HTR-8/SVneo (cell line): ENCODE measurements around the gene ELOB.

Source experiments
- DNase-seq: peaks from one replicate; pipeline ENCODE4 v3.0.0; 2011; ENCODE audit warnings: low spot score, mixed read lengths; ENCODE audit not compliant: insufficient read length
- FAIRE-seq: peaks from 2 replicates; lab custom pipeline; 2011; peaks lifted over from hg19 to GRCh38; lab: Jason Lieb, UNC

The ELOB gene

DNA sequence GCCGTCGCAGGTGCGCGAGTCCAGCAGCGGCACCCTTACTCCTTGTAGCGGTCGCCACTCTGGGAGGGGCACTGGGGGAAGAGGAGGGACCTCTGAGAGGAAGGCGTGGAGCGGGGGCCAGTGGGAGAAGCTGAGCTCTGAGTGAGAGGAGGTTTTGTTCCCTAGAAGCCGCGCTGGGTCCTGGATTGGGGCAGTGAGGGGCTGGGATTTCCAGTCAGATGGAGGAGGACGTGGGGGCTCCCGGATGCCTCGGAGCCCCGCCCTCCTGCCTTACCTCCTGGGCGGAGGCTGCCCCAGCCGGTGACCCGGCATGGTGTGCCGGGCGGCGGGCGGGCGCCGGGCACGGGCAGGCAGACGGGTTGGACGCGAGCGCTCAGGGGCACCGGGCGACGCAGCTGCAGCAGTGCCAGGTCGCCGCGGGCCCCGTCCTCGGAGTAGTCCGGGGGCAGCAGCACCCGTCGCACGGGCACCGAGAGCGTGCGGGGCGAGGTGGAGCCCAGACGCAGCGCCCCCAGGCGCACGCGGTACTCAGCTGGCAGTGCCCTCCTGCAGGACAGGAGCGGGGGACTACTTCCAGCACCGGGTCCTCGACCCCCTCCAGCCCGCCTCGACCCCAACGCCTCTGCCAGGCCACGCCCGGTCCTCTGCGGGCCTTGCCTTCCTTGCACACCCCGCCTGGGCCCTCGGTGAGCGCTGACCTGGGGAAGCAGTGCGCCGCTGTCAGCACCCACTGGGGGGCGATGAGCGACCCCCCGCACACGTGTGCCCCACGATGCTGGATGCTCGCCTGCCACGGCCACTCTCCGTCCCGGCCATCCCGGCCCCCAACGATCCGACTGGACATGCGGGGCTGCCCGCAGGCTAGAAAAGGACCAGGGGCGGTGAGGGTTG is 8.3 kb upstream of the ELOB start:
- DNase-seq, result no peak
- FAIRE-seq, result no peak

DNA sequence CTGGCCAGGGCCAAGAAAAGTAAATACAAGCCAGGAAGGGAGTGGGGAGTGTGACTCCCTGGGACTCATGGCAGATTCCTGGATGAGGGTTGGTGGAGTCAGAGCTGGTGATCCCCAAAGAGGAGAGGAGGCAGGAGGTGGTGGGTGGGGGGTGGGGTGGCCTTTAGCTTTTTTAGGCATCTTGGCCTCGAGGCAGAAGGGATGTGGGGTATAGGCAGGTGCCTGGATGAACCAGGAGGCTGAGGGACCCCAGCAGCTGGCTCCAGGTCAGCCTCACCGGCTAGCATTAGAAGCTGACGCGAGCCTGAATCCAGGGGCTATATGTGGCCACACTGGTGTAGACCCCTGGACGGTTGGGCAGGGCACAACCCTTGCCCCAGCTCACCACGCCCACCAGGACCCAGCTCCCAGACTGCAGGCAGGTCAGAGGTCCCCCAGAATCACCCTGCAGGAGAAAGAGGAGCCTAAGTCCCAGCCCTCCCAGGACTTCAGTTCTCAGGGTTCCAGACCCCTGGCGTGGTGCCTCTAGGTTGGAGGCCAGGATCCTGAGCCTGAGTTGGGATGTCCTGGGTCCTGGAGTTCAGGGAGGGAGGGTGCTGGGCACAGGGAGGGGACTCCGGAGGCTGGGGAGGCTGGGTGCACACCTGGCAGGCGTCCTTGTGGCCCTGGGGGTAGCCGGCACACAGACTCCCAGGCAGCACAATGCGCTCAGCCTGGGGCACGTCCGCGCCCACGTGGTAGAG is 7.4 kb upstream of the ELOB start:
- FAIRE-seq, result no peak
- DNase-seq, result no peak

DNA sequence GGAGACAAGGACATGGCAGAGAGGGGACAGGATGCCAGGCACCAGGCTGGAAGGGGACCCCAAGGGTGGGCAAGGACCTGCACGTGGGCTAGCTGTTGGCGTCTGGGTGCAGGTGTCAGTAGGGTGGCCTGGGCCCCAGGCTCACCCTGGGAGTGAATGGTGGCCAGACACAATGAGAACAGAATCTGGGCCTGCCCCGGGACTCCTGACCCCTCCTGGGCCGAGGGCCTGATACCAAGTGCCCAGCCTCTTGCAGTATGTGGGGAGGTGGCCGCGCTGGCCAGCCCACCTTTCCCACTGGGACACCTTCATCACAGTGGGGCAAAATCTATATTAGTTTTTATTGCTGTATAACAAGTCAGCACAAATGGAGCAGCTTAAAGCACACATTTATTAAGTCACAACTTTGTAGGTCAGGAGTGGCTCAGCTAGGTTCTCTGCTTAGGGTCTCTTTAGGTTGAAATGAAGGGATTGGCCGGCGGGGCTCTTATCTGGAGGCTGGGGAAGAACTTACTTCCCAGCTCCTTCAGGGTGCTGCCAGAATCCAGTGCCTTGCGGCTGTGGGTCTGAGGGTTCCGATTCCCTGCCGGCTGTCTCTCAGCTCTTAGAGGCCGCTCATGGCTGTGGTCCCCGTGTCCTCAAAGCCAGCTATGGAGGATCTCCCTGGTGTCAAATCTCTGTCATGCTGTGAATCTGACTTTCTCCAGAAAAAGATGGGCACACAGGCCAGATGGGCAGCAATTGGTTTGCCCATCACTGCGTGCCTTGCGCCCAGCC is 6.7 kb upstream of the ELOB start:
- no peak for DNase-seq
- no peak for FAIRE-seq

DNA sequence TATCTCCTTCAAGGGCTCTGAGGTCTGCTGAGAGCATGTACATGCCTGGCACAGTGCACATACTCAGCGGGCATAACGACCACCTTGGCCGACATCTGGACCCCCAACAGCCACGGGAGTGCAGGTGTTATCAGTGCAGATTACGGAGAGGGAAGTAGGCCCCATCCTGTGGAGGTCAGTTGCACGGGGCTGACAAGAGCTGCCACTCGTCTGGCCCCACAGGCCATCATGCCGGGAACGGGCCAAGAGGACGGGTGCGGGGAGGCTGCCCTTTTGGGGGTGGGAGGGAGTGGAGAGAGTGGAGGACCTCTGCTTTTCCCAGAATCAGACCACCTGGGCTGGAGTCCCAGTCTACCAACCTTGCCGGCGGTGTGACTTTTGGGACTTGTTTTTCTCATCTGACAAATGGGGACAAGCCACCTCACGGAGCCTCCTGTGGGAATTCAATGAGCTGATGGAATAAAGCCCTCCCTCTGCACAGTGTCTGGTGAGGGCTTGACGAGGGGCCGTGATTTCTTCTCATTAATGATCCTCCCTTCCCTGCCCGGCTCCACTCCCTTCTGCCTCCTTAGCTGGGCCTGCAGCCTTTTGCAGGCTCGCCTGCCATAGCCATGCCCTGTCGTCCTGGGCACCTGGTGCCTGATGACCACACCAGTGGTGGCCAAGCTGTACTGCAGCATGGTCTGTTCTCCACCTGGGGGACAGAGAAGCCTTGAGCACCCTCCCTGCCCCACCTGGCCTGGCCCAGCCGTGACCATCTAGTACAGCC is 5.7 kb upstream of the ELOB start:
- FAIRE-seq (no peak), DNase-seq (no peak)

DNA sequence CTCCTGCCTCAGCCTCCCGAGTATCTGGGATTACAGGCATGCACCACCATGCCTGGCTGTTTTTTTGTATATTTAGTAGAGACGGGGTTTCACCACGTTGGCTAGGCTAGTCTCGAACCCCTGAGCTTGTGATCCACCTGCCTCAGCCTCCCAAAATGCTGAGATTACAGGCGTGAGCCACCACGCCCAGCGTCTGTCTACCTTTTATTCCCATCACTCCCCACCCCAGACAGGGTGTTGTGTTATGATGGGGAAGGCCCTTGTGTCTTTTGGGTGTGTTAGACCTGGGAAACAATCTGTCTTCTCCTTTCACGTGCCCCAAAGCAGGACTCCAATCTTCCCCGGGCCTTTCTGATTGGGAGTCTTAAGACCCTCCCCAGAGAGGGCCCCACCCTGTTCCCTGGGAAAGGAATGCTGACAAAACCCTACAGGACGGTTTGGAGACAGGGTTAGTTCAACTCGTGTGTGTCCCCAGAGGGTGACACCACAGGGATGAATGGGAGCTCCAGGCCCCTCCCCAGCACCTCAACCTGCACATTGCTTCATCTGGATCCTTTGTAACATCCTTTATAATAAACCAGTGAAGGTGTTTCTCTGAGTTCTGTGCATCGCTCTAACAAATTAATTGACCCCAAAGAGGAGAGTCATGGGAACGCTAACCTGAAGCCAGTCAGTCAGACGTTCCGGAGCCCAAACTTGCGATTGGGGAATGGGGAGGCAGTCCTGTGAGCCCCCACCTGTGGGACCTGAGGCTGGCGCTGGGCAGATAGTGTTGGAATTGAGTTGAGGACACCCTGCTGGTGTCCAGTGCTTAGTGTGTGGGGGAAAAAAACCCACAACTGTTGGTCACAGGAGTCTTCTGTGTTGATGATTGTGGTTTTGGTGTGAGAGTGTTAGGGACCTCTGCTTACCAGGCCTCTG is 3.2 kb upstream of the ELOB start:
- no peak for DNase-seq
- FAIRE-seq, result no peak

DNA sequence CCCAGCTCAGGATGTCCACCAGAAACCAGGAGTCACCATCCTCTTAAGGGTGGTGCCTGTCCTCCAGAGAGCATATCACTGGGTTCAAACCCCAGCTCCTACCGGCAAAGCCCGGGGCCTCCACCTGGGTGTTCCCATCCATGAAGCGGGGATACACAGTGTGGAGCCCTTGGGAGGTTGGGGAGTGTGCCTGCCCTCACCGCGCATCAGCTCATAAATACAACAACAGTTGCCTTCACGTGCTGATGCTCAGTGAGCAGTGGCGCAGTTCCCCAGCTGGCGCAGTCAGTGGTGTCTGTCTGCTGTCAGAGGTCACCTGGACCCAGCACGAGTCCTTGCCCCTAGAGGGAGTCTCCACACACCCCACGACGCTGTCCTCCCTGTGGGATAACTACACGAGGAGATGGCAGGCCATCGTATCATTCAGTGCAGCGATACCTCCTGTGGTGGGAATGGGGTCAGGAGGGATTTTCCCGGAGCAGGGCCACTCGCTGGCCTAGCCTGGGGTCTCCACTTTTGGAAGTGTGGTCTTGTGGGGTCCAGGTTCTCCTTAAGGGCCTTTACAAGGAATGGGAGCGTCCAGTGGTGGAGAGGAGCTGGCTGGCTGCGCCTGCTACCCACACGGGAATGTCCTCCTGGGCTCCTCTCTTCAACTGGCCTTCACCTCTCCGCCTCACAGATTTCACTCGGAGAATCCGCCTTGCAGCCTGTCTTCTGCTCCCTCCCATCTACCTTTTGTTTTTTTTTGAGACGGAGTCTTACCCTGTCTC is 2.3 kb upstream of the ELOB start:
- DNase-seq, result no peak
- FAIRE-seq, result no peak

DNA sequence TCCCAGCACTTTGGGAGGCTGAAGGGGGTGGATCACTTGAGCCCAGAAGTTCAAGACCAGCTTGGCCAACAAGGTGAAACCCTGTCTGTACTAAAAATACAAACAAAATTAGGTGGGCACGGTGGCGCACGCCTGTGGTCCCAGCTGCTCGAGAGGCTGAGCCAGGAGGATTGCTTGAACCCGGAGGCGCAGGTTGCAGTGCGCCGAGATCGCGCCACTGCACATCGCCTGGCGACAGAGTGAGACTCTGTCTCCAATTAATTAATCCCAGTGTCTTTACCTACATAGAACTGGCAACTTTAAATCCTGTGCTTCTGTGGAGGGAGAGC is 1.5 kb upstream of the ELOB start:
- DNase-seq (no peak), FAIRE-seq (no peak)

DNA sequence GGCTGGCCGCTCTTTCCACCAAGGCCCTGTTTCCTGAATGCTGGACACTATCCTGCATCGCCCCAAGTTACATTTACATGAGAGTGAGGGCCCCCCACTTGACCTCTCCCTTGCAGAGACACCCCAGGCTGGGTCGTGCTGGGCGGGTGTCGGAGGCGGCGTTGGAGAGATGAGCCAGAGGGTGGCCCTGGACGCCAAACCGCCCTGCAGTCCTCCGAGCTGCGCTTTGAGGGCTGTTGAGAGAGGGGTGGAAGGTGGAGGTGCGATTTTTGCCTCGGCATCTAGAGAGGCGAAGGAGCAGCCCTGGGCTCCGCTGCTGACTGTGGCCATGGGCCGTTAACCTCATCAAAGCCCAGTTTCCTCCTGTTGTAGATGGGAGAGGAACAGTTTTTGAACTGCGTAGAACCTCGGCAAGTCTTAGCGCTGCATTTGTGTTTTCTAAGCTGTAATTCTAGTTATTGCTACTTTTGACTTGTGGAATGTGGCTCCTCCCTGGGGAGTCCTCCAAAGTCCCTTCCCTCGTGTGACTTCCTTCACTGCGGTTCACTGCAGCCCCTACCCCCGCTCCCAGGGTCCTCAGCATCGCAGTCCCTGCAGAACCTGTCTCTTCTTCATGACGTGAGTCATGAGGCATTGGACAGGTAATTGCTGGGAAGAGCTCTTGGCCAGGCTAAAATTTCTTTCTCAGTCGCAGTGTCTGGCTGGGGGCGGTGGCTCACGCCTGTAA is 986 bp upstream of the ELOB start:
- DNase-seq, result no peak

DNA sequence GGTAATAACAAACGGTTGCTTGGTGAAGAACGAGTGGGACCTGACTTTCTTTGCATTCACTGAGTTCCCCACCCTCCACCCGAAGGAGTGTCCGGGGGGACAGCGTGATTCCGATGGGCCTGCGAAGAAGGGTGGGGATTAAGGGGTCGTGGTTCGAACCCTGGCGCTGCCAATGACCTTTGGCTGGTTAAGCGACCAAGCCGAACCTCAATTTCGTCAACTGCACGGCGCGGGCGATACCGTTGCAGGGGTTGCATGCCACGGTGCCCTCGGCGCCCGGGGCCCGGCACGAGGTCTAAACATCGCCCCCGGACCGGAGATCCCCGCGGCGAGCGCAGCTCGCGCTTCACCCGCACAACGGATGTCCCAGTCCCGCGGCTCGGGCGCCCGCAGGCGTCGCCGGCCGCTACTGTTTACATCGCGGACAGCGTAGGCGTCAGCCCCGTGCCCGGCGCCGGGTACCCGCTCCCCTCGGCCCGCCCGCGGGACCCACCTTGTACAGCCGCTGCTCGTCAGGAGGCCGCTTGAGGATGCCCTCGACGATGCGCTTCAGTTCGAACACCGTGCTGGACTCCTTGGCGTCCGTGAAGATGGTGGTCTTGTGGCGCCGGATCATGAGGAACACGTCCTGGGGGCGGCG is 460 bp downstream of the ELOB start:
- DNase-seq, result no peak

More for the DNA sequence above, 986 bp upstream of the ELOB start:
- FAIRE-seq, result no peak

DNA sequence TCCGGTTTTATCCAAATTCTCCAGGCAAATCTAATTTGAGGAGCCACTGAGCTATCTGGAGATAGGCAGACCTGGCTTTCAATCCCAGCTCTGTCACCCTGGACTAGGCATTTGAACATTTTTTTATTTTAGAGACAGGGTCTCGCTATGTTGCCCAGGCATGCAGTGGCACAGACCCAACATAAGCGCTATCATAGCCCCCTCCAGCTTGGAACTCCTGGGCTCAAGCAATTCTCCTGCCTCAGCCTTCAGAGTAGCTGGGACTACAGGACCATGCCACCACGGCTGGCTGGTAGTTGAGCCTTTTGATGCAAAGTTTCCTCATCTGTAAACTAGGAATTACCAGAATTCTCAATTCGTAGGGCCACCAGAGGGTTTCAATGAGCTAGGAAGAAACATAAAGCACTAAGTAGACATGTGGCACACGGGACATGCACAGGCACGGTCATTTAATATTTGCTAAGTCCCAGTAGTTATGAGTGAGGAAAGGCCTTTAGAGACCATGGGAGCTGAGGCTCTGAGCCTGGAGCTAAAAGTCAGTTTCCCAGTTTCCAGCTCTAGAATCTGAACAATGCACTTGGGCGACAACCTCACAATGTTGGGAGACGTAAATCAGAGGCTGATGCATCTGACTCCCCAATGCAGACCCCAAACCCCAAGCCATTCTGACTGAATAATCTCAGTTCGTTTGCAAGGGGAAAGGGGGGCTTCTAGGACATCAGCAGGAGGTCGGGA is 1.1 kb downstream of the ELOB start:
- FAIRE-seq, result no peak

More for the DNA sequence above, 460 bp downstream of the ELOB start:
- no peak for FAIRE-seq

DNA sequence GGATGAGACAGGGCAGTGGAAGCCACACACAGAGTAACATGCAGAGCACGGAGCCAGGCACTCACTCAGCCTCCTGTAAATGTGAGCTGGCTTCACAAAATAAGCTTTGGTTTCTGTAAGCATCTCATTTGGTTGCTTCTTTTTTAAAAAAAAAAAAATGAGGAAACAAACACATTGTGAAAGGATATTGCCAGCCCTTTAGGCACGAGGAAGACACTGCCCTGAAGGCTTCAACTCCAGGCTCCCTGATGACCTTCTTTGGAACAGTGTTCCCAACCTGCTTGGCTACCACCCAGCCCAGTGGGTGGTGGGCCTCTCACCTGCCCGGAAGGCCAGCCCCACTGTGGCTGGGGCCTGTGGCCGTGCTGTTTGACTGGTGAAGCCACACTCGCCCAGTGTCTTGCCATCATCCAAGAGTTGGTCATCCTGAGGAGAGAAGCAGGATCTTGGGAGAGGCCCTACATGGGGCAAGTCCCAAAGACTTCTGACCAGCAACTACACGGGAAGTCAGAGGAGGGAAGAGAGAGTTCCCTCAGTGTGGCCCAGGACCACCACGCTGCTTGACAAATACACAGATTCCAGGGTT is 1.9 kb downstream of the ELOB start:
- no peak for FAIRE-seq
- DNase-seq, result no peak

More for the DNA sequence above, 1.1 kb downstream of the ELOB start:
- DNase-seq, result no peak

DNA sequence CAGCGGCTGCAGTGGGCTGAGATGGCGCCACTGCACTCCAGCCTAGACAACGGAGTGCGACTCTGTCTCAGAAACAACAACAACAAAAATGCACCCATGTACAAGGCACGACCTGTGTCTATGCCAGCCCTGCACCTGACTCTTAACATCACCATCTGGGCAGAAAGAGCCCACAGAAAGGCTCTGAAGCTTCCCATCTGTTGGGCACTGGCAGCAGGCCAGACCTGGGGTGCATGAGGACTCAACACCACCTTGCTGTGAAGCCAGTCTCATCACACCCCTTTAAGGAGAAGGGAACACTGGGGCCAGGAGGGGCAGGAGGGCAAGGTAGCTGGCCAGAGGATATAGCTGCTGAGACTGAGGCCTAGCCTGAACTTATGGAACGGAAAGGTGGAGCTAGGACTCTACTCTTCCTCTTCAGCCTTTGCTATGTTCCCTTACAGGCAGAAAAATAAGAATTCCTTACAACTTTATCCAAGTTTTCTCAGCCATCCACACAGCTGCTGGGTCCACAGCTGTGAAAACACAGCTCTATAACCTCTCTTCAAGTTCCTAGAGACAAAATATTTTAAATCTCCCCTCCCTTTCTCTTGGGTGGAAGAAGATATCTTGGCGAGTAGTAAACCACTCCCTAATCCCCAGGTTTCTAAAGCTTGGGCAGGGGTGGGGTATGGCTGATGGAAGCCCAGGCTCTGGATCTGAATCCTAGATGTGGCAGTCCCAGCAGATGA is 2.8 kb downstream of the ELOB start:
- DNase-seq, result no peak
- no peak for FAIRE-seq

DNA sequence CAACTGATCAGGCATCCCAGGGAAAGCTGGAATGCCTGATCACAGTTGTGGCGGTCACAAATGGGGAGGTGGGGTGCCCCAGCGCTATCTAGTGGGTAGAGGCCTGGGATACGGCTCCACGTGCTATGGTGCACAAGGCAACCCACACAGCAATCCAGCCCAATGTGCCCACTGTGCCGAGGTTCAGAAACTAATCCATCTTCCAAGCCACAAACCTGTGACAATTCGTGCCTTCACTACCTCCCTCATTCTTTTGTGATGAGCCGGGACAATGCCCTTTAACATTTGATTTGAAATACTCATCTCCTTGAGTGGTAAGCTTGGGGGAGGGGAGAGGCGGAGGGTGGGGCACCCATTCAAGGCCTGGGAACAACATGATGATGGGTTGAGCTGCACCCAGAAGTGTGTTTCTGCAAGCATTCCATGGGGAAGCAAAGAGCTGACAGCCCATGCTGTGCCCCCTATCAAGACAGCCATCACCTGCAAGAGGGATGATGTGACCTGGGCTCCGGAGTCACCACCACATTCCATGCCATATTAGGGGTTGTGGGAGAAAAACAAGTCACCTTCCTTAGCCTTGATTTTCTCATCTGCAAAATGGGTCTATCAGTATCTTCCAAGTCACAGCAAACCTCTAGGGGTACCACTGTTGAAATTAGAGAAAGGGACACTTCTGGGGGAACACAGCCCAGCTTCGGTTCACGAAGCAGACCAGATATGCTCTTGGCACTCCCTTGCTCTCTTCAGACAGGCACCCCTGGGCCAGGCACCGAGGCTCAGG is 3.7 kb downstream of the ELOB start:
- FAIRE-seq, result peak; percentile 26

DNA sequence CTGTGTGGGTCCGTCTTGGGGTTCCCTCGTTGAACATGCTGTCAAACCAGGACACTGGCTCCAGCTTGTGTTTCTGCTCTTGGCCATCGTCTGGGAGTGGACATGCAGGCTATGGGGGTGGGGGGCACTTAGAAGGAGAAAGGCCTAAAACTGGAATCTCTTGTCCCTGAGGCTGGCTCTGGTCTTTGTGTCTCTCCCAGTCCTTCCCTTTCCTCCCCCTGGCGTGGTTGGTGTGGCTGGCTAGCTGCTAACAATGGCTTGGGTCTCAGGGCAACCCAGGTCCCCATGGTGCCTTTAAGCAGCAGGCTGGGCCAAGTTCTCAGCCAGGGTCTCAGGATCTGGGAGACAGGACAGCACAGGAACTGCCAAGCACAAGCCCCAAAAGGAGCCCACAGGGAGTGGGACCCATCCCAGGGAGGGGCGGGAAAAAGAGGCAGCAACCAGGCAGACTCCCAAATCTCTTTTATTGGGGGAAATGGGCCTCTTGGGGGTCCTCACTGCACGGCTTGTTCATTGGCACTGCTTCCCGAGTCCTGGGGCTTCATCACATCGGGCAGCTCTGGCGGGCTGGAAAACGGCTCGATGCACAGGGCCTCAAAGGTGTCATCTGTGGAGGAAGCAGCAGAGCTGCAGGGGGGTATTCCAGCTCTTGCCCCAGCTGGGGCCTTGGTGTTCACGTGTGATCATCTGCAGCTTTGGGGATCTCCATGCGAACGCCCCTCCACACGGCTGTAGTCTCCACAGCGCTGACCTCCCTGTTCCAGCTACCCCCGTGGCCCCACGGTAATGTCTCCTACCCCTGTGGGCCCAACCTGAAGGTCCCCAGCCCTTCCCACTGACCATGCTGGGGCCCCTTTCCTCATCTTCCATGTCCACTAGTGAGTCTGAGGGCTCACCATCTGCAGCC is 5.3 kb downstream of the ELOB start:
- no peak for FAIRE-seq
- DNase-seq, result no peak

More for the DNA sequence above, 3.7 kb downstream of the ELOB start:
- DNase-seq, result no peak
